Upper lobe of left lung (tissue), 4 donors: Measurements from ENCODE around the gene CAMK1D.

Experiments
- CTCF ChIP-seq, 6 experiments: fragments of 450-650 bp in 4 of 6; fragments of 200-600 bp in 2 of 6; sonication (generic) in 2 of 6; IDR thresholded peaks; one replicate each; pipeline ENCODE4 v1.5.1; 2016 to 2019; ENCODE audit warnings: antibody characterized with exemption in 6 of 6
- POLR2AphosphoS5 ChIP-seq, 2 donors: sonication (generic); formaldehyde crosslinking; IDR thresholded peaks; one replicate each; pipeline ENCODE4 v1.5.1; 2017; ENCODE audit warnings: antibody characterized with exemption in 2 of 2

GRCh38 chr10:12502526-12503274 lies 153.4 kb downstream of the CAMK1D start:
- TF ChIP-seq POLR2AphosphoS5 (IDR thresholded peaks at IDR 0.05) (no peak), CTCF (IDR thresholded peaks at IDR 0.05) (no peak)
